Mesenchymal stem cell (in vitro differentiated cells and primary cell): ENCODE results near the gene SPPL3.

ENCODE experiments used
- DNase-seq: peaks from one replicate; pipeline ENCODE4 v3.0.0-alpha.2; 2013
- H2AFZ ChIP-seq: one replicate; pipeline ENCODE4 v1.6.1; 2013; ENCODE audit warnings: low read depth, mild to moderate bottlenecking, control low read depth, inconsistent platforms, low read length, moderate library complexity
- H2AK5ac ChIP-seq: 2 replicates; pipeline ENCODE4 v1.6.1; 2013; ENCODE audit warnings: low read length, moderate library complexity, mild to moderate bottlenecking, inconsistent platforms; ENCODE audit not compliant: severe bottlenecking
- H2BK120ac ChIP-seq: one replicate; pipeline ENCODE4 v1.6.1; 2013; ENCODE audit warnings: low read depth, mild to moderate bottlenecking, inconsistent platforms, low read length, moderate library complexity
- H2BK12ac ChIP-seq, 2 experiments: one replicate each; pipeline ENCODE4 v1.6.1; 2013; ENCODE audit warnings: inconsistent platforms in 2 of 2, low read length in 2 of 2, mild to moderate bottlenecking in 2 of 2, moderate library complexity in 2 of 2, control low read depth in 1 of 2
- H2BK15ac ChIP-seq: one replicate; pipeline ENCODE4 v1.6.1; 2013; ENCODE audit warnings: mild to moderate bottlenecking, low read depth, inconsistent platforms; ENCODE audit not compliant: poor library complexity, severe bottlenecking
- H2BK5ac ChIP-seq: 2 replicates; pipeline ENCODE4 v1.6.1; 2013; ENCODE audit warnings: low read depth, mild to moderate bottlenecking, low read length, control low read depth, inconsistent platforms; ENCODE audit not compliant: poor library complexity, severe bottlenecking
- H3K14ac ChIP-seq, 2 experiments: one replicate each; pipeline ENCODE4 v1.6.1; 2013; ENCODE audit warnings: inconsistent platforms in 2 of 2, low read length in 2 of 2, control low read depth in 1 of 2, mild to moderate bottlenecking in 1 of 2, moderate library complexity in 1 of 2
- H3K18ac ChIP-seq, 2 experiments: one replicate each; pipeline ENCODE4 v1.6.1; 2013; ENCODE audit warnings: inconsistent platforms in 2 of 2, low read length in 2 of 2, control low read depth in 1 of 2, low read depth in 1 of 2, mild to moderate bottlenecking in 1 of 2
- H3K23ac ChIP-seq, 2 experiments: one replicate each; pipeline ENCODE4 v1.6.1; 2013; ENCODE audit warnings: inconsistent platforms in 2 of 2, low read length in 2 of 2, mild to moderate bottlenecking in 2 of 2, moderate library complexity in 2 of 2, control low read depth in 1 of 2
- H3K27ac ChIP-seq: 2 replicates; pipeline ENCODE4 v1.5.1; 2013; ENCODE audit warnings: mild to moderate bottlenecking, moderate library complexity, low read length, control low read depth, inconsistent platforms; ENCODE audit not compliant: poor library complexity, severe bottlenecking
- H3K27me3 ChIP-seq, 2 experiments: 2 replicates each; pipeline versions ENCODE4 v1.6.1 to v1.7.0; 2013; ENCODE audit warnings: low read length in 2 of 2, mild to moderate bottlenecking in 2 of 2, moderate library complexity in 2 of 2, control low read depth in 1 of 2, inconsistent platforms in 1 of 2; ENCODE audit not compliant: control insufficient read depth in 1 of 2, insufficient read depth in 1 of 2
- H3K36me3 ChIP-seq, 2 experiments: 2 replicates each; pipeline versions ENCODE4 v1.6.1 to v1.7.0; 2013; ENCODE audit warnings: low read length in 2 of 2, control low read depth in 1 of 2, inconsistent platforms in 1 of 2, low read depth in 1 of 2, mild to moderate bottlenecking in 1 of 2; ENCODE audit not compliant: insufficient read depth in 2 of 2, control insufficient read depth in 1 of 2
- H3K4ac ChIP-seq, 2 experiments: one replicate each; pipeline ENCODE4 v1.6.1; 2013; ENCODE audit warnings: inconsistent platforms in 2 of 2, low read length in 2 of 2, mild to moderate bottlenecking in 2 of 2, moderate library complexity in 2 of 2, control low read depth in 1 of 2, low read depth in 1 of 2
- H3K4me1 ChIP-seq: 2 replicates; pipeline ENCODE4 v1.6.1; 2013; ENCODE audit warnings: low read depth, low read length, control low read depth; ENCODE audit not compliant: control insufficient read depth, insufficient read depth
- H3K4me2 ChIP-seq: 2 replicates; pipeline ENCODE4 v1.6.1; 2013; ENCODE audit warnings: low read length, mild to moderate bottlenecking, inconsistent platforms; ENCODE audit not compliant: poor library complexity, severe bottlenecking
- H3K4me3 ChIP-seq, 2 experiments: 2 replicates each; pipeline versions ENCODE4 v1.5.1 to v1.7.0; 2013; ENCODE audit warnings: low read length in 2 of 2, mild to moderate bottlenecking in 2 of 2, control low read depth in 1 of 2, low read depth in 1 of 2; ENCODE audit not compliant: insufficient read depth in 1 of 2
- H3K79me1 ChIP-seq: replicated peaks from 2 replicates; pipeline ENCODE4 v1.6.1; 2013; ENCODE audit warnings: mild to moderate bottlenecking, control low read depth, low read length, inconsistent platforms; ENCODE audit not compliant: poor library complexity, severe bottlenecking
- H3K9ac ChIP-seq: 2 replicates; pipeline ENCODE4 v1.7.0; 2013; ENCODE audit warnings: mild to moderate bottlenecking, low read length, moderate library complexity
- H3K9me3 ChIP-seq: 2 replicates; pipeline ENCODE4 v1.7.0; 2013; ENCODE audit warnings: mild to moderate bottlenecking, low read length; ENCODE audit not compliant: control insufficient read depth
- H4K8ac ChIP-seq: one replicate; pipeline ENCODE4 v1.6.1; 2013; ENCODE audit warnings: inconsistent platforms, mild to moderate bottlenecking, low read length, moderate library complexity
- H4K91ac ChIP-seq: one replicate; pipeline ENCODE4 v1.6.1; 2013; ENCODE audit warnings: mild to moderate bottlenecking, low read length, inconsistent platforms
- WGBS: methylation state at CpG from one replicate; pipeline ENCODE4 v1.1.7; 2013; ENCODE audit warnings: mixed read lengths; 5-methylcytosine and 5-hydroxymethylcytosine counted together

The SPPL3 gene

GRCh38 chr12:120944645-120945217 lies 40.6 kb upstream of the SPPL3 start:
- H3K36me3 ChIP-seq, result no peaks in the 10 kb centered on the region
- H2AK5ac ChIP-seq, result no peak overlapping the region
- no peaks in the 10 kb centered on the region for H3K9me3 ChIP-seq
- peak; percentile 56 for DNase-seq
- no peak overlapping the region for H4K8ac ChIP-seq
- H3K4me3 ChIP-seq, result no peak overlapping the region
- H3K18ac ChIP-seq, result no peak overlapping the region
- H3K79me1 ChIP-seq, result no peaks in the 10 kb centered on the region
- no peak overlapping the region for H3K14ac ChIP-seq
- no peak overlapping the region for H2BK5ac ChIP-seq
- no peak overlapping the region for H2BK12ac ChIP-seq
- H3K4me2 ChIP-seq, result no peak overlapping the region
- peaks cover 0 to 15% of the 10 kb centered on the region in 2 experiments for H3K27me3 ChIP-seq
- H4K91ac ChIP-seq, result no peak overlapping the region
- no peak overlapping the region for H3K27ac ChIP-seq
- no peak overlapping the region for H3K23ac ChIP-seq
- no peak overlapping the region for H3K9ac ChIP-seq
- no peak overlapping the region for H2BK15ac ChIP-seq
- no peak overlapping the region for H2BK120ac ChIP-seq
- 42% methylated on average over 9 of the region's 9 CpGs for WGBS
- H3K4ac ChIP-seq, result no peak overlapping the region
- peaks cover 3% of the 10 kb centered on the region for H3K4me1 ChIP-seq
- H2AFZ ChIP-seq, result no peak overlapping the region

GRCh38 chr12:120943482-120943881 lies 39.3 kb upstream of the SPPL3 start:
- Histone ChIP-seq H2BK12ac (no peak overlapping the region), H3K27ac (no peak overlapping the region), H3K9me3 (no peaks in the 10 kb centered on the region), H3K9ac (no peak overlapping the region), H2BK5ac (no peak overlapping the region), H4K91ac (no peak overlapping the region), H3K14ac (no peak overlapping the region), H3K27me3 (peaks cover 0 to 28% of the 10 kb centered on the region in 2 experiments), H3K36me3 (no peaks in the 10 kb centered on the region), H2BK15ac (no peak overlapping the region), H2BK120ac (no peak overlapping the region), H4K8ac (no peak overlapping the region), H3K23ac (no peak overlapping the region), H3K4me2 (no peak overlapping the region), H3K4me3 (no peak overlapping the region), H2AK5ac (no peak overlapping the region), H3K79me1 (no peaks in the 10 kb centered on the region), H3K4me1 (peaks cover 3% of the 10 kb centered on the region), H3K4ac (no peak overlapping the region), H2AFZ (no peak overlapping the region), H3K18ac (no peak overlapping the region)
- 94% methylated on average over 2 of the region's 3 CpGs for WGBS
- no peak for DNase-seq

GRCh38 chr12:120941846-120942405 lies 37.8 kb upstream of the SPPL3 start:
- Histone ChIP-seq H3K9ac (no peak overlapping the region), H3K4me3 (no peak overlapping the region), H3K27me3 (peaks cover 7 to 40% of the 10 kb centered on the region in 2 experiments), H4K91ac (no peak overlapping the region), H2AK5ac (no peak overlapping the region), H3K79me1 (no peaks in the 10 kb centered on the region), H3K4me1 (peaks cover 3% of the 10 kb centered on the region), H4K8ac (no peak overlapping the region), H2BK15ac (no peak overlapping the region), H2AFZ (no peak overlapping the region), H3K9me3 (no peaks in the 10 kb centered on the region), H3K14ac (no peak overlapping the region), H3K4me2 (no peak overlapping the region), H2BK12ac (no peak overlapping the region), H3K23ac (no peak overlapping the region), H2BK120ac (no peak overlapping the region), H3K27ac (no peak overlapping the region), H3K18ac (no peak overlapping the region), H3K4ac (no peak overlapping the region), H2BK5ac (no peak overlapping the region), H3K36me3 (no peaks in the 10 kb centered on the region)
- no peak for DNase-seq
- 72% methylated on average over 2 of the region's 3 CpGs for WGBS

- no peak overlapping the region for H3K4me3 ChIP-seq
- no peaks in the 10 kb centered on the region for H3K79me1 ChIP-seq
- H2BK5ac ChIP-seq, result no peak overlapping the region
- no peak overlapping the region for H2BK120ac ChIP-seq
- no peak overlapping the region for H2AK5ac ChIP-seq
- H3K9ac ChIP-seq, result no peak overlapping the region
- peaks cover 8 to 40% of the 10 kb centered on the region in 2 experiments for H3K27me3 ChIP-seq
- H2BK12ac ChIP-seq, result no peak overlapping the region
- no peak overlapping the region for H4K91ac ChIP-seq
- H3K14ac ChIP-seq, result no peak overlapping the region
- H3K18ac ChIP-seq, result no peak overlapping the region
- peaks cover 3% of the 10 kb centered on the region for H3K4me1 ChIP-seq
- H3K4me2 ChIP-seq, result no peak overlapping the region
- no peak overlapping the region for H4K8ac ChIP-seq
- WGBS, result 91% methylated on average over 2 of the region's 4 CpGs
- H2AFZ ChIP-seq, result no peak overlapping the region
- no peak overlapping the region for H3K23ac ChIP-seq
- no peak overlapping the region for H2BK15ac ChIP-seq
- no peak overlapping the region for H3K4ac ChIP-seq
- no peak overlapping the region for H3K27ac ChIP-seq
- no peak for DNase-seq
- no peaks in the 10 kb centered on the region for H3K9me3 ChIP-seq
- no peaks in the 10 kb centered on the region for H3K36me3 ChIP-seq
These were observed 37.3 kb upstream of the SPPL3 start for GRCh38 chr12:120941412-120941811.
